Transverse colon (tissue), 4 donors: Measurements from ENCODE around the gene PDGFD.

Source experiments
- EP300 ChIP-seq: sonication (generic); formaldehyde crosslinking; IDR thresholded peaks from one replicate; pipeline ENCODE4 v1.6.1; 2017; ENCODE audit warnings: antibody characterized with exemption, low read depth
- POLR2A ChIP-seq: fragments of 450-650 bp; IDR thresholded peaks from one replicate; pipeline ENCODE4 v1.6.1; 2016; ENCODE audit warnings: antibody characterized with exemption, mild to moderate bottlenecking, moderate library complexity
- POLR2AphosphoS5 ChIP-seq, 3 donors: sonication (generic); formaldehyde crosslinking; IDR thresholded peaks; one replicate each; pipeline ENCODE4 v1.6.1; 2016; ENCODE audit warnings: antibody characterized with exemption in 3 of 3
- TF ChIP-seq, protein P1 (sequence below), 5 experiments: fragments of 200-600 bp in 3 of 5; fragments of 450-650 bp in 2 of 5; sonication (generic) in 3 of 5; IDR thresholded peaks; 1 replicate in 2 of 5; 2 replicates in 3 of 5; pipeline ENCODE4 v1.5.1; 2016 to 2017; ENCODE audit warnings: antibody characterized with exemption in 5 of 5, inconsistent platforms in 3 of 5, mild to moderate bottlenecking in 2 of 5, moderate library complexity in 1 of 5

- TF ChIP-seq, protein P1, sequence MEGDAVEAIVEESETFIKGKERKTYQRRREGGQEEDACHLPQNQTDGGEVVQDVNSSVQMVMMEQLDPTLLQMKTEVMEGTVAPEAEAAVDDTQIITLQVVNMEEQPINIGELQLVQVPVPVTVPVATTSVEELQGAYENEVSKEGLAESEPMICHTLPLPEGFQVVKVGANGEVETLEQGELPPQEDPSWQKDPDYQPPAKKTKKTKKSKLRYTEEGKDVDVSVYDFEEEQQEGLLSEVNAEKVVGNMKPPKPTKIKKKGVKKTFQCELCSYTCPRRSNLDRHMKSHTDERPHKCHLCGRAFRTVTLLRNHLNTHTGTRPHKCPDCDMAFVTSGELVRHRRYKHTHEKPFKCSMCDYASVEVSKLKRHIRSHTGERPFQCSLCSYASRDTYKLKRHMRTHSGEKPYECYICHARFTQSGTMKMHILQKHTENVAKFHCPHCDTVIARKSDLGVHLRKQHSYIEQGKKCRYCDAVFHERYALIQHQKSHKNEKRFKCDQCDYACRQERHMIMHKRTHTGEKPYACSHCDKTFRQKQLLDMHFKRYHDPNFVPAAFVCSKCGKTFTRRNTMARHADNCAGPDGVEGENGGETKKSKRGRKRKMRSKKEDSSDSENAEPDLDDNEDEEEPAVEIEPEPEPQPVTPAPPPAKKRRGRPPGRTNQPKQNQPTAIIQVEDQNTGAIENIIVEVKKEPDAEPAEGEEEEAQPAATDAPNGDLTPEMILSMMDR (IDR thresholded peaks at IDR 0.05), result no peak
- TF ChIP-seq EP300 (no peak), POLR2A (no peak), POLR2AphosphoS5 (IDR thresholded peaks at IDR 0.05) (no peak)
Observed at GRCh38 chr11:104000798-104001197, 163.1 kb downstream of the PDGFD start.
